ENCODE data around the gene VSIR.

Gene VSIR

DNA sequence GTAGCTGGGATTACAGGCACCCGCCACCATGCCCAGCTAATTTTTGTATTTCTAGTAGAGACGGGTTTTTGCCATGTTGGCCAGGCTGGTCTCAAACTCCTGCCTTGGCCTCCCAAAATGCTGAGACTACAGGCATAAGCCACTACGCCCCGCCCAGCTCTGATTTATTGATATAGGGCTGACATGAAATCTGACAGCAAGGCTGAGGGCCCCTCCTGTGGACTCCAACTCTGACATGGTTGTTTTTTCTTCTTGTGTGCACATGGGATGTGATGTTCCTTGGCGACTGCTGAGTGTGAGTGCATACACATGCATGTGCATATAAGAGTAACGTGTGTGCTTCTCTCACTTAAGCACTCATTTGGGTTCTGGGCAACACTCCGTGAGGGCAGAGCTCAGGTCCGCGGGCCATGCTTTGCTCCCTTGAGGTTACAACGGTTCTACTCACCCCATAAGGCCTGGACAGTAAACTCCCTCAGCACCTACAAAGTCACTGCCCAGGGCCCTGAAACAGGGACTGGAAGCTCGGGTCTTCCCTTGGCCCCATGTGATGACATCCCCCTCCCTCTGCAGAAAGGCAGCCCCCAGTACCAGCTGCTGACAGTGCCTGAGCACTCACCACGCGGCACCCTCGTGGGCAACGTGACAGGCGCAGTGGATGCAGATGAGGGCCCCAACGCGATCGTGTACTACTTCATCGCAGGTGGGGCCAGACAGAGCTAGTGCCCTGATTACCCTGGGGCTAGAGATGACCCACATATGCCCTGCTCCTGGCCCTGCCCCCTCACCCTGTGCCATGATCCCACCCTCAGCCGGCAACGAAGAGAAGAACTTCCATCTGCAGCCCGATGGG is 33.6 kb upstream of the VSIR start:
- no peak for DNase-seq

DNA sequence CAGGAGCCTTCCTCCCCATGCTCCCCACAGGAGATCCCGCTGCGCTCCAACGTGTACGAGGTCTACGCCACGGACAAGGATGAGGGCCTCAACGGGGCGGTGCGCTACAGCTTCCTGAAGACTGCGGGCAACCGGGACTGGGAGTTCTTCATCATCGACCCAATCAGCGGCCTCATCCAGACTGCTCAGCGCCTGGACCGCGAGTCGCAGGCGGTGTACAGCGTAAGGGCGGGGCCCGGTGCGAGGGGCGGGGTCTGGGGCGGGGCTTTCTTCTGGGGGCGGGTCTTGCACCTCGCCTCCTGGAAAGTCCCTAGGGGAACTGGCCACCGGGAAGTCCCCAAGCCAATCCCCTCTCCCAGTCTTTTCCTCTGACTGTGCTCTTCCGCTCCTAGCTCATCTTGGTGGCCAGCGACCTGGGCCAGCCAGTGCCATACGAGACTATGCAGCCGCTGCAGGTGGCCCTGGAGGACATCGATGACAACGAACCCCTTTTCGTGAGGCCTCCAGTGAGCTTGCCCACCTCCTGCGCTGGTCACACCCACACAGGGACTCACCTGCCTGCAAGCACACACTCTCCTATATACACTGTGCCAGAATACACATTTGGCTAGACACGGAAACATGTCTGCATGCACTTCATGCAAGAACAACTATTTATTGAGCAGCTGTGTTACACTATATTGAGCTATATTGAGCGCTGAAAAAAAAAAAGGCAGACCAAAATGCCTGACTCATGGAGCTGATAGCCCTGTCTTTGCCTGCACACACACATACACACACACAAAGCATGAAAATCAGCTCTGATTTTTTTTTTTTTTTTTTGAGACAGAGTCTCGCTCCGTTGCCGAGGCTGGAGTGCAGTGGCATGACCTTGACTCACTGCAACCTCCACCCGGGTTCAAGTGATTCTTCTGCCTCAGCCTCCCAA is 32.7 kb upstream of the VSIR start:
- DNase-seq, result no peak

DNA sequence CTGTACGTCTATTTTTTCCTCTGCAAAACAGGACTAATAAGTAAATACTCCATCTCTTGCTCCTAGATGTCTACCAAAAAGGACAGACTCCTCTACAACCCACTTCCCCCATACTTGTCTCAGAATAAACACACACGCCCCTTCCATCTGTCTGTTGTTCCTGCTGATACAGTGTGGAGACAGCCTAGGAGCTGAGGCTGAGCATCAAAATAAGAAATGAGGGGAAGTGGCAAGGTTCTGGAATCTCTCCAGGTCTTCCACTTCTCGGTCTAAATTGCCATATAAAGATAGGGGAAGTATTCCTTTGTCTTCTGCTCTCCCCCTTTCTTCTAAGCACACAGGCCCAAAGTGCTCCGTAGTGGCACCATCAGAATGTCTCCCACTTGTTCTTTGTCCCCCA is 30.8 kb upstream of the VSIR start:
- no peak for DNase-seq

- DNase-seq, result no peak
Measured at GRCh38 chr10:71802715-71803488, 29.6 kb upstream of the VSIR start.

- no peak for DNase-seq
Measured at GRCh38 chr10:71802235-71802634, 28.9 kb upstream of the VSIR start.

DNA sequence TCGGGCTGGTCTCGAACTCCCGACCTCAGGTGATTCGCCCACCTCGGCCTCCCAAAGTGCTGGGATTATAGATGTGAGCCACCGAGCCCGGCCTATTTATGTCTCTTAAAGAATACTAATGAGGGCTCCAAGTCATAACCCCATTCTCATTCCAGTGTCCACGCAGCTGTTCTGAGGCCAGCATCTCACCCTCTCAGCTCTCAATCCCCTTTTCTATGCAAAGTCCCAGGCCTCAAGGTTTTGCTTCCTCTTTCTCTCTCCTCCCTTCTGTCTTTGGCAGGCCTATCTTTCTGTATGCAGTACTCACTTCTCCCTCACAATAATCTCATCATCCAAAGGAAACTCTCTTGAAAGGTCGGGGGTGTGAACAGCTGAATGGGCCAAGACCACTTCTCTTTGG is 28.0 kb upstream of the VSIR start:
- DNase-seq, result no peak

DNA sequence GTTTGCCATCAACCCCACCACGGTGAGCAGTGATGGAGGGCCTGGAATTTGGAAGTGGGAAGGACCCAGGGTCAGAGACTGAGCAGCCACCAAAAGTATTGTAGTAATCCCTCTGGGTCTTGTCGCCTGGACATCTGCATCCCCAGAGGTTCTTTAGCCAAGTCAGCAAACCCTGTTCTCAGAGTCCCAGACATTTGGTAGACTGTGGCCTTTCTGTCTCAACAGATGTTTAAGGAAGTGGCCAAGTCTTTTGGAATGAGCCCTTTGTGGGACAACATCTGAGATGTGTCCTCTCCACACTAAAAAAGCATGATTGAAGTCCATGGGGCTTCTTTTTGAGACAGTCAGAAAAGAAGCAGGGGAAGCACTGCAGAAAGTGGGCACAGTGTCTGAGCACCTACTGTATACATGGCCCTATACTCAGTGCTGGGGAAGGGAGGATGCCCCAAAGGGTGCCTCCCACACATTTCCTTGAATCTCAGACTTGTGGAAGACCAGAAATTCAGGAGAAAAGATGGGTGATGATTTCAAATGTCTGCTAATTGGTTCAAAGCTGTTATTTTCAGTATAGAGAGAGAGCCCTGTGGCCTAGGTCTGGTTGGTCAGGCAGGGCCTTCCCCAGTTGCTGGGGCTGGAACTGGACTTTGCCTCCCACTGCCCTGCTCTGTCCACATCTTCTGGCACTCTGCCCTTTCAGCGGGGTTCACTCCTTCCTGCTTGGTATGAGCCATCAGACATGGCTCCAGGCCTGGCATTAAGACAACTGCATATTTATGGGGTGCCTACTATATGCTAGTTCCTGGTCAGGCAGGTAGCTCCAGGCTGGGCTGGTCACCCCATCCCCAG is 26.5 kb upstream of the VSIR start:
- DNase-seq, result no peak

GRCh38 chr10:71799112-71799511 is 25.8 kb upstream of the VSIR start:
- DNase-seq, result no peak

DNA sequence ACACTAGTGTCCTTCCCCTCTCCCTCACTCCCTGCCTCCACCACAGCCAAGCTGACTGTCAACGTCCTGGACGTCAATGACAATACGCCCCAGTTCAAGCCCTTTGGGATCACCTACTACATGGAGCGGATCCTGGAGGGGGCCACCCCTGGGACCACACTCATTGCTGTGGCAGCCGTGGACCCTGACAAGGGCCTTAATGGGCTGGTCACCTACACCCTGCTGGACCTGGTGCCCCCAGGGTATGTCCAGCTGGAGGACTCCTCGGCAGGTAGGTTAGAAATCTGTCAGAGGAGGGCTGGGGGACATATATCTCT is 24.9 kb upstream of the VSIR start:
- DNase-seq, result no peak

GRCh38 chr10:71797533-71798307 is 24.4 kb upstream of the VSIR start:
- DNase-seq, result no peak

DNA sequence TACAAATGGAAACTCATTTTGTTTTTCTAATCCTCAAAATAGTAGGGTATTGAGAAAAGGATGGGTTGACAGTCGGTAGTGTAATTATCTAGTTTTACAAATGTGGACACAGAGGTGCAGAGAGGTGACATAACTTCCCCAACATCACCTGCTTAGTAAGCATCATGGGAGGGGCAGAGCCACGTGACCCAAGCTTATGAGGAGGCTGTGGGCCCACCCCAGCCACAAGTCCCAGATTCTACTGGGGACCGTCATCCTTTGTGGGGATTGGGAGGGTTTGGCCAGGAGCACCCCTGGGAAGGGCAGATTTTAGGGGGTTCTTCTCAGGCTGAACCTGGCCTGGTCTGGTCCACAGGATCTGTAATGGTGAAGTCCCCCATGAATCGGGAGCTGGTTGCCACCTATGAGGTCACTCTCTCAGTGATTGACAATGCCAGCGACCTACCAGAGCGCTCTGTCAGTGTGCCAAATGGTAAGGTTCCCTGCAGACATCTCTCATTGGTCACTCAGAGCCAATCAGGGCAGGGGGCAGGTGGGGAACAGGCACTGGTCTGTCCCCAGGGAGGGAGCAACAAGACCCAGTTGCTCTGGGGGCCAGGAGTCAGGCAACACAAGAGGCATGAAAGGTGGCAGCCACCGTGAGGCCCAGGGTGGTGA is 23.6 kb upstream of the VSIR start:
- DNase-seq, result no peak

DNA sequence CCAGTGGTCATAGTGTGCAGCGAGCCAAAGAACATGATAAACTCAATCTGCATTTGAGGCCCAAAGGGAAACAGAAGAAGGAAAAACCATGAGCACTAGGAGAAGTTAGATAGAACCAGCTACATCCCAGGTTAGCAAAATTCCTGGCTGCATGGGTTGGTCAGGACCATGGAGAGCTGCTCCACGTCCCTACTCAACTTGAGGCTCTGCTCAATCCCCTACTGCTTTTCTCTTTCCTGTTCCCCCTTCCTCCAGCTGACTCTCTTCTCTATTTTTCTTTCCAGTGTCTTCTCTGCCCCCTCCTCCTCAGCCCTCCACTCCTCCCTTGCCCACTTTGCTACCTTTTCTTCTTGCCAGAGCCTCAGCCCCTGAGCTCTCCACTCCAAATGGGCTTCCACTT is 21.9 kb upstream of the VSIR start:
- no peak for DNase-seq

- no peak for DNase-seq
Measured at GRCh38 chr10:71790749-71791440, 17.6 kb upstream of the VSIR start.

DNA sequence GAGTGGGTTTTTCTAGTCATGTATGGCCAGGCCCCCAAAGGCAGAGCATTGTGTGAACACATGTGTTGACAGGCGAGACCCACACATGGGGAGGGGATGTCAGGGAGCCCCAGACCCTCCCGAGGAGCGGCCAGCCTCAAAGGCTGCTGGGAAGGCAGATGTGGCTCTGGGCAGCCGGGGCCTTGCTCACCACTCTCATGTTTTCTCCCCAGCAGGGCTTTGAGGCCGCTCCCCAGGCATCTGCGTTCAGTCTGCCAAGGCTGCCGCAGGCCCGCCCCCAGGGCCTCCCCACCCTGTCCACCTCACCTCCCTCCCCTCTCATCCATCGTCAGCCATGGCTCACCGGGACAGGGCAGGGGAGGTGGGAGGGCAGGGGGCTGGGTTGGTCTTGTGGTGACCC is 16.6 kb upstream of the VSIR start:
- DNase-seq, result no peak

DNA sequence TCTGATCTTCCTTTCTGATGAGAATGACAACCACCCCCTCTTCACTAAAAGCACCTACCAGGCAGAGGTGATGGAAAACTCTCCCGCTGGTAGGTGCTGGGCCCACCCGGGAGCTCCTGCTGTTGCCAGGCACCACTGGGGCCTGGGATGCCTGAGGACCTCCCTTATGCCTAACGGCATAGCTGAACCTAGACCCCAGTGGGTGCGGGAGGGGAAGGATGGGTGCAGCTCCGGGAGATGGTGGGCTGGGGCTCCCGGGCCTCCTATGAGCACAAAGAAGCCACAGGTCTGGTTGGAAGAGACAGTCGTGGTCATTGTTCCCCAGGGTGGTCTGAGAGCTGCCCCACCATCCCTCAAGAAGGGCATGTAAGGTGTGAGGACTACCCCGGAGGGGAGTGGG is 15.6 kb upstream of the VSIR start:
- no peak for DNase-seq

DNA sequence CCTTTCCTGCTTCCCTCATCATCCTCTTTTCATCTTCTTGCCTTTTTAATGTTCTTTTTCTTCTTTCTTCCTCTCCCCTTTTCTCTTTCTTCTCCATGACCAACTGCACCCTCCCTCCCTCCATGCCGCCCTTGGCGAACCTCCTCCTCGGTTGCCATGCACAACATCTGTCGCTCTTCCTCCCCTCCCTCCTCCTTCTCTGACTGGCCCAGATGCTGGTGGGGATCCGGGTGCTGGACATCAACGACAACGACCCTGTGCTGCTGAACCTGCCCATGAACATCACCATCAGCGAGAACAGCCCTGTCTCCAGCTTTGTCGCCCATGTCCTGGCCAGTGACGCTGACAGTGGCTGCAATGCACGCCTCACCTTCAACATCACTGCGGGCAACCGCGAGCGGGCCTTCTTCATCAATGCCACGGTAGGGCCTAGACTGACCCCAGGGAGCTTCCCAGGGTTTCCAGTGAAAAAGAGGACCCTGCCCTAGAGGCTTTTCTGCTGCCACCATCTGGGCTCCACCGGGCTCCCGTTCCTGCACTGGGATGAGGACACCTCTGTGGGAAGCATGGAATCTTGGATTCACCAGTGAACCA is 11.5 kb upstream of the VSIR start:
- DNase-seq, result no peak

DNA sequence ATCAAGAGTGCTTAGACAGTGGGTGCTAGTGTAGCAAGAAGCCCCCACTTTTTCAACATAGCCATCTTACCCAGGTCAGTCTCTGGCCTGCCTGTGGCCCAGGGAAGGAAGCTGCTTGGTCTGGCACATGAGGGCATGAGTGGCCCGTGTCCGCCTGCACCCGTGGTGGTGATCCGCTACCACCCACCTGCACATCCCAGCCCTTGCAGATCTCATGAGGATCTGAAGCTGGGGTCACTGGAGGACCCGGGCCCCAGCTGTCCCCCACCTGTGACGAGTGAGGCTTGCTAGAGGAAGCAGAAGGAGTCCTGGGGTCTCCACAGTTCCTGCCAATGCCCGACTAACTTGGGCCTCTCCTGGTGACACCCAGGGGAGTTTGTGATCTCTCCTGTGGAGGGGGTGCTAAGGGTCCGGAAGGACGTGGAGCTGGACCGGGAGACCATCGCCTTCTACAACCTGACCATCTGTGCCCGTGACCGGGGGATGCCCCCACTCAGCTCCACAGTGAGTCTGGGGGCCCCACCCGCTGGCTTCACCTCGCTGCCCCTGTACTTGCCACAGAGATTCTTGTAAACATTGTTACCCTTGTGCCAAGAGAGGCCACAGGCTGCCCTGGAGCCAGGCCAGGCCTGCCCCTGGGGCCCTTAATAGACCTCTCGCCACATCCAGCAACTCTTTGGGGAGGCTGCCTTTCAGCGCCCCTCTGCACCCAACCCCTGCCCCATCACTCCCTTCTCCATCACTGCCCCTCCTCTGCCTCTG is 10.8 kb upstream of the VSIR start:
- no peak for DNase-seq

DNA sequence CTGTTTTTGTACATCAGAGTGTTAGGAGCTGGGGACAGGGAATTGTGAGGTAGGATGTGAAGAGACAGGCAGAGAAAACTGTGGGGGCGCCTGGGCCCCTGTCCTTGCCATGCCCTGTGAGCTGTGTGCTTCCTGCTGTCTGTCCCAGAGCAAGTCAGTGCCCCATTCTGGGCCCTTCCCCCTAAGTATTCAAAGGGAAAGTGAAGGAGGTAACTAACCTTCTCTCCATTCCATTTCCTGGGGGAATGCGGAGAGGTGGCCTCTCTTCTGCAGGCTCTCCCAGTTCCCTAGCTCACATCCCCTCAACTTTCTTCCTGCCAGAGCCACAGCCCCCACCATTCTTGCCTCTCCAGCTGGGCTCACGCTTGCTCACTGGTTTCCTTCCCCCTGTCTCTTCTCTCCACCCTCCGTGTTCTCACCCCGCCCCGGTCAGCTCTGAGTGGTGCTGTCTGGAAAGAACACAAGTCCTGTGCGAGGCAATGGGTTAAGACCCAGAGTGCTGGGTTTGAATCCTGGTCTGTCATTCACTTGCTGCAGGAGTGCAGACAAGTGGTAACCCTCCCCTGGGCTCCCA is 9.7 kb upstream of the VSIR start:
- no peak for DNase-seq

All from central memory CD4-positive, alpha-beta T cell (primary cell).